HG03571 (cell line): Measurements from ENCODE around the gene ZCCHC14.
"Not testable (repeated sequence)": the region's sequence is repeated elsewhere in the genome, so short reads cannot be mapped to it uniquely, and the experiment has no call there.

ENCODE experiments used
- ATAC-seq: cut with Tn5 transposase; IDR thresholded peaks from one replicate; pipeline ENCODE4 v1.9.1; 2021; ENCODE audit not compliant: unreplicated experiment

ZCCHC14 gene

DNA sequence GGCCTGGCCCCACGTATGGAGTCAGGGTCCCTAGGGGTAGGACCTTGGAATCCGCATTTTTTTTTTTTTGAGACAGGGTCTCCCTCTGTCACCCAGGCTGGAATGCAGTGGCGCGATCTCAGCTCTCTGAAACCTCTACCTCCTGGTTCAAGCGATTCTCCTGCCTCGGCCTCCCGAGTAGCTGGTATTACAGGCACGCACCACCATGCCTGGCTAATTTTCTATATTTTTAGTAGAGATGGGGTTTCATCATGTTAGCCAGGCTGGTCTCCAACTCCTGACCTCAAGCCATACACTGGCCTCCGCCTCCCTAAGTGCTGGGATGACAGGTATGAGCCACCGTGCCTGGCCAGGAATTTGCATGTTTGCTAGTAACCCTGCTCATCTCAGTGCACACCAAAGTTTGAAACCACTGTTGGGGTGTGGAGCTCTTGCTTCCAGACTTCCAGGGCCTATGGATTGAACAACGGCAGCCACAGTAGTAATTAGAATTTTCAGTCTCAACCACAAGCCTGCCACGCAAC lies 5.0 kb upstream of the ZCCHC14 start:
- ATAC-seq, result not testable (repeated sequence)

DNA sequence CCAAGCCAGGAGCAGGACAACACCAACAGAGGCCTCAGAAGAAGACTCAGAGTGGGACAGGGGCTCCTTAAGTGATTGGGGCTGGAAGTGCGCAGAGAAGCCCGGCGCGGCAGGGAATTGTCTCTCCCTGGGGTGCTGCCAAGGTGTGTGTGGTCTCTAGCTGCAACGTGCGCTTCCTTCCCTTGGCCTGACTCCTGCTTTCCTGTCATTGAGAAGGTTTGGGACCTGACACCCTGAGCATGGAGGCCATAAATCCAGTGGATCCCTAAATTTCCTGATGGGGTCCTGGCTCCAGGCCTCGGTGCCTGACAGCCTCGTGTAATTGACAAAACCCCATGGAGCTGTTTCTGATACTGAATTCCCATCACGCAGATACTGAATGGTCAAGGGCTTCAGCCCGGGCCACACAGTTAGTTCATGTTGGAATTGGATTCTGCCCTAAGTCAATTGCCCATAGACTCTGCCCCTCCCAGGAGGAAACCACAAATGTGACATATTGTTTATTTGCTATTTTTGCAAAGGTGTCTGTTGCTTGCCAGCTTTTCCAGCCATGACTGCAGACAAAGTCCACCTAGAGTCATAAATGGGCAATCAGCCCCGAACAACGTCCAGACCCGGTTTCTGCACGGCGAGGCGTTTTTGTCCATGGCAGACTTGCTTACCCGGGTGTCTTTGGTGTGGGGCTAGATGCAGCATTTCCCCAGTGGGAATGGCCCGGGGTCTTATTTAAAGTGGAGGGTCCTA lies 4.4 kb upstream of the ZCCHC14 start:
- not testable (repeated sequence) for ATAC-seq

DNA sequence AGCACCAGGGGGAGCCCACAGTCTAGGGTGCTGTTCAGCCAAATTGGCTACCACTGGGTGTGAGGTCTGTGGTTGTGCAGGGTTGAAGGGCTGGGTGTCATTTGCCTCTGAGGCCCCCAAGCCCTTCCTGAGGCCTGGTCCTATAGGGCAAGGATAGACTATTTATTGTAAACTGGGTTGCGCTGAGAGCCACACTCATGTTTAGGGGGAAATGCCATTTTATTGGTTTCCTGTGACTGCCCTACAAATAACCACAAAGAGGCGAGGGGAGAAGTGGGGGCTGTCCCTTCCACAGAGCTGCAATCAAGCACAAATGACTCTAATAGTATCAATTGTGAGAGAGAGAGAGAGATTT lies 3.6 kb upstream of the ZCCHC14 start:
- ATAC-seq, result no peak

DNA sequence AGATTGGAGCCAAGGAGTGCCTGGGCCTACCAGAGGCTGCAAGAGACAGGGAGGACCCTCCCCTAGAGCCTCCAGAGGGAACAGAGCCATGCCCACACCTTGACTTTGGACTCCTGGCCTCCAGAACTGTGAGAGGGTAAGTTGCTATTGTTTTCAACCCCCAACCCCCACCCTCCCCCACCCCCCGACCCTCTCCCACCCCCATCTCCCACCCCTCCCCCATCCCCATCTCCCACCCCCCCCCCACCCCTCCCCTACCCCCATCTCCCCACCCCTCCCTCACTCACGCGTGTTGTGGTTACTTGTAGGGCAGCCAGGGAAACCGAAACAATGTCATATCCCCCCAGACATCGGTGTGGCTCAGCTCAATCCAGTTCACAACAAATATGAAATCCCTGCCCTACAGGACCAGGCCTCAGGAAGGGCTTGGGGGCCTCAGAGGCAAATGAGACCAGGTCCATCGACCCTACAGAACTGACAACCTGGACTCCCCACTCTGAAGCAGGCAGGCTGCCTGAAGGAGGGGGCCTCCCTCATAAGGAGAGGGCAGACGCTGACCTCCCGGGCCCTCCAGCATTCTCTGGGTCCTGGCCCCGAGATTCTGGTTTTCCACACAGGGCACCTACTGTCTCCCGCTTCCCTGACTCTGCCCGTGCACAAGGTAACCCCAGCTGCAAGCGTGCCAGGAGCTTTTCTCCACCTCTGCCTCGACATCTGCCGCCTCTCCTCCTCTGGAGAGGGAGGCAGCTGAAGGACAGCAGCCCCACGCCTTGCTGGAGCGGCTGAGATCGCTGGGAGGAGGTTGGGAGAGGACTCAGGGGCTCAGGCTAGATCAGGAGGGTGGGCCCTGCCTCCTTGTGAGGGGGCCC lies 3.0 kb upstream of the ZCCHC14 start:
- ATAC-seq, result no peak

DNA sequence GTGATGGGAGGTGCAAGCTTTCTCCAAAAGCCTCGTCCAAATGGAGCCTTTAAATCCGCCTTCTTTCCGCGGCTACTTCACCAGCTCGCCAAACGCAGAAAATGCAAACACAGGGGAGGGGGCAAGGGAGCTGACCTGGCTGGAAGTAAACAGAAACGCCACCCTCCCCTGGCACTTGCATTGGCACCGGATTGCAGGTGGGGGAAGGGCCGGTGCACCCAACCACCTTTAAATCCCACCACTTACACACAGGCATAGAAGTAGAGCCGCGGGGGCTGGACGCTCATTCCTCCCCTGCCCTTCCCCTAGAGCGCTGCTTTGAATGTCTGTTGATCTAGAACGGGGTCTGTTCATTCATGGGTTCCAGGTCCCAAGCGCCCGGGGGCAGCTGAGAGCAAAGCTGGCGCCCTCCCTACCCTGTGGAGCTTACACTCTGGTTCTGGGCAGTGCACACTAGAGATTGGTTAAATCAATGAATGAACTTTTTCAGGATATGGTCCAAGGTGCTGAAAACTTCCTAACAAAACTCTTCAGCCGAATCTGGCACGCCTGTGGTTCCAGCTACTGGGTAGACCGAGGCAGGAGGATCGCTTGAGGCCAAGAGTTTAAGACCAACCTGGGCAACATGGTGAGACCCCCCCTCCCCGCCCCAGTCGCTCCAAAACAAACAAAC lies 920 bp upstream of the ZCCHC14 start:
- no peak for ATAC-seq

DNA sequence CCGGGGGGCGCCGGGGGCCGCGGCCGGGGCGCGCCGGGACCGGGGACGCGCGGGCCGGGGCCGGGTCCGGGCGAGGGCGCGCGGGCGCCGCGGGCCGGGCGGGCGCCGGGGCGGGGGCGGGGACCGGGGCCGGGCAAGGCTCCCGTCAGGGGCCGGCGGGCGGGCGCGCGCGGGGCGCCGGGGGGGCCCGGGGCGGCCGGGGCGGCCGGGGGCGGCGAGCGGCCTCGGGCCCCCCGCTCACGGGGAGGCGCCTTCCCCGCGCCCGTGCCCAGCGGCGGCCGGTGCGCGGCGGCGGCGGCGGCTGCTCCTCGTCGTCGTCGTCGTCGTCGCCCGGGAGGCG lies 563 bp downstream of the ZCCHC14 start:
- ATAC-seq, result no peak

DNA sequence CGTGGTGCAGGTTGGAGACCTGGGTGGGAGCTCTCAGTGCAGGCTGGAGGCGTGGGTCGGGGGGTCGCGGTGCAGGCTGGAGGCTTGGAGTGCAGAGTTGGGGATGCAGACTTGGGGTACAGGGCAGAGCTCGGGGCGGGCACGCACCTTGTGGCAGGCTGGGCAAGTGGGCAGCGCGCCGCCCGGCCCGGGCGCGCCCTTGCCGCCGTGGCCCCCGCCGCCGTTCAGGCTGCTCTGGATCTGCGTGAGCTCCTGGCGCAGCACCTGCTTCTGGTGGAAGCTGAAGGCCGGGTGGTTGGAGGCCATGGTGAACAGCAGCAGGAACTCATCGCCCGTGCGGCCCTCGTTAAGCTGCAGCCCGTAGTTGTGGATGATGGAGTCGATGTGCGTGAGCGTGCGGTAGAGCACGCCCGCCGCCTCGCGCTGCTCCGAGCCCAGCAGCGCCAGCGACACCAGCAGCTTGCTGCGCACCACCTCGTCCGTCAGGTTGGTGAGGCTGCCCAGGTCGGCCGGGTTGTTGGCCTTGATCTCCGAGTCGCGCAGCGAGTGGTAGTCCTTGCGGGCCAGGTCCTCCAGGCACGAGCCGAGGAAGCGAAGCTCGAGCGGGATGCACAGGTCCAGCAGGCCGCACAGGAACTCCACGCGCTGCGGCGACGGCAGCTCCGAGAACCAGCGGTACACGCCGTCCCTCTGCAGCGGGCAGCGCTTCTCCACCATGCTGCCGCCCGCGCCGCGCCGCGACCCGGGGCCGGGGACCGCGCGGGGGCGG lies 1.1 kb downstream of the ZCCHC14 start:
- ATAC-seq, result no peak

DNA sequence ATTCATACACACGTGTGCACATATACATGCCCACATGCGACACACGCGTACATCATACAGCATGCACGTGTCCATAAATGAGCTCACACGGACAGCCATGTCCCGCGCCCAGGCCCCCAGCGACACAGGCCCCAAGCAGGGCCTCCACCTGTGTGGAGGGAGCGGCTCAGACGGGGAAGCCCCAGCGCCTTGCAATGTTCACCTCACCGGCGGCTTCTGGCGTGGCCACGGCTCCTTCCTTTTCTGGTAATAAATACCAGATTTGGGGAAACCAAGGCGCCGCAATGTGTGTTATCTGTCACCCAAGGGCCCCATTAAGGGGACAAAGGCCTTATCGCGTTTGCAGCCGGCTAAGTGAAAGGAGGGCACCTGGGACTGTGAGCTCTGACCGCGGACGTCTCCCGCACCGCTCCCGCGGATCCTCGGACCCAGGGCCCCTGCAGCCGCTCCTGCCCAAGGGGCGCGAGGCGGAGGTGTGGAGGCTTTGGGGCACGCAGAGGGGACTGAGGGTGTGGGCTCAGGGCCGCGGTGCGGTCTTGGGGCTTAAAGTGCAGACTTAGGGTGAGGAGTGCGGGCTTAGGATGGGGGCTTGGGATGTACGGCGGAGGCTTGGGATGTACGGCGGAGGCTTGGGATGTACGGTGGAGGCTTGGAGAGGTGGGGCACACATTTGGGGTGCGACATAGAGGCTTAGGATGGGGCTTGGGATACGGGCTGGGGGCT lies 1.9 kb downstream of the ZCCHC14 start:
- not testable (repeated sequence) for ATAC-seq

DNA sequence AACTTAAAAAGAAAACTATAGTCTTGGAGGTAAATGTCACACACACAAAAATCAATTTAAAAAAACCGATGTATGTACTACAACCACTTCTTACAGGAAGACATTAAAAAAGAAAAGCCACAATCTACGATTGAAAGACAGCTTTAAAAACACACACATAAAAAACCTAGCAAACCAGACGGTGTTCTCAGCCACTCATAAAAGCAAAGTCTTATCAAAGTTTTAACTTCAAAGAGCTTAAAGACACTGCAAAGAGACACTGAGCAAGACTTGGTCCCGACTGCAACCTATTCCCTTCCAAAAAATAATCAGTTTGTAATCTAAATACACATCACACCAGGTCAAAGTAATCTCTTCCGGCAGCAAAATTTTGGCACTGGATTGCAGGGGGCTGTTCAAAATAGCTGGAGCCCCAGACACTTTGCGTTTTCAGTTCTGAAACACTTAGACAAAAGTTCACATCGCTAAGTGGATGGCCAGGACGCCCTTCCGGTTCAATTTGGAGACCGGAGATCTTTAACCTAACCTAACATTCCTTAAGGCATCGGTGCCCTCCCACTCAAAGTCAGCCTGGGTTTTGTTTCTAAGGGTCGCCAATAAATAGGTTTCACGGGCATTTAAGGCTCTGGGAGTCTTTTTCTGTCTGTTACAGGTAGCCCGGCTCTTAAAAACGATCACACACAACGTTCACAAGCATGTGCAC lies 2.6 kb downstream of the ZCCHC14 start:
- ATAC-seq, result no peak

DNA sequence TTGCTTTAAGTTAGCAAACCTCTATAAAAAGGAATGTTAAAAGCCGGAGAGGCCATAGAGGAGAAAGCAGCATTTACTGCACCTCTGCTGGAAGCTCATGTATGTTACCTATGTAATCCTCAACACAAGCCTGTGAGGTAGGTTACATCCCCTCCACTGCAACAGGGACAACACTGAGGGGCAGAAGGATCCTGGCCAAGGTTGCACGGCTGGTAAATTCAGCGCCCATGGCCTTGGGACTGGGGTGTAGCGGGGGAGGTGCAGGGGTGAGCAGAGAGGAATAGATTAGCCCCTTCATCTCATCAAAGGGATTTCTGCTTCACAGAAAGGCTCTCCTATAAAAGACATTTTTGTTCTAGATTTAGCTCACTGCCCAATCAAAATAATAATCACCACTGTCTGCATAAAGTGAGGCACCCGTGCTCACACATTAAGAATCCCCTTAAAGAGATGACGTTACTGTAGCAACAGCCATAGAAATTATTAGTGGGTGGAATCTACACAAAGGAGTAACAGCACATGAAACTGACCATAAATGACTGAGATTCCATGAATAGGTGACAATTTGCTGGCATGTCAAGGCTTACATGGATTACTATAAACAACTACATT lies 3.3 kb downstream of the ZCCHC14 start:
- no peak for ATAC-seq

DNA sequence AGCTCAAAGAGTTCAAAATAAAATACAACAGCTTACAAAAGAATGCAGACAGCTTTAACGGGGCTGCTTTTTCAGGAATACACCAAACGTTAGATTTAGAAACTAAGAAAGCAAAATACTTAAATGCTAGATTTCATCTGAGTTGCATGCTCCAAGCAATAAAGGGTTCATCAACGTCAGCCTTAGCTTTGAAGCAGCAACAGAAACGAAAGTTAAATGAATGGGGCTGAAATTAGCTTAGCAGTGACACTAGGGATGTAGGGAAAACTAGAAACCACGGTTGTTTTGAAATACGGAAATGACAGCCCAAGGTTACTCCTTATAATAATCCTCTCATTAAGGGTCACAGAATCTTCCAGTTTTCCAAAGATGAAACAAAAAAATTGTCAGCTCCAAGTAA lies 3.9 kb downstream of the ZCCHC14 start:
- ATAC-seq, result not testable (repeated sequence)

DNA sequence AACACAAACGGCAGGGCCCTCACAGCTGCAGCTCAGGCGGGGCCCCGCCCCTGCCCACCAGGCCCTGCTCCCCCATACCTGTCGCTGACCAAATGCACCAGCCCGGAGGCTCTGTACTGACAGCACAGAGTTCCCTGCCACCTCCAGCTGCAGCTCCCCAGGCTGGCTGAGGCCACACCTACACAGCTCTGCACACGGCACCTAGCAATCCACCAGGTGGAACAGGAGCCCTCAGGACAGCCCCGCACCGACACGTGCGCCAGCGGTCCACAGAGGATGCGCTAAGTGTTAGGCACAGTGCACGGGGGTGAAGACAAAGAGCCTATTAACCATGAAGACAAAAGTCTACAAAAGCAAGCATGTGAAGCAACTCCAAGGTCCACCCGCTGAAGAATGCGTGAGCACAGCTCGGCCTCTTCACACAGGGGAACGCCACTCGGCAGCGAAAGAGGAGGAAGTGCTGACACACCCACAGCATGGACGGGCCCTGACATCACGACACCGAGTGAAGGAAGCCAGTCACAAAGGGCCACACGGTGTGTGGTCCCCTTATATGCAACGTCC lies 5.4 kb downstream of the ZCCHC14 start:
- ATAC-seq, result no peak

DNA sequence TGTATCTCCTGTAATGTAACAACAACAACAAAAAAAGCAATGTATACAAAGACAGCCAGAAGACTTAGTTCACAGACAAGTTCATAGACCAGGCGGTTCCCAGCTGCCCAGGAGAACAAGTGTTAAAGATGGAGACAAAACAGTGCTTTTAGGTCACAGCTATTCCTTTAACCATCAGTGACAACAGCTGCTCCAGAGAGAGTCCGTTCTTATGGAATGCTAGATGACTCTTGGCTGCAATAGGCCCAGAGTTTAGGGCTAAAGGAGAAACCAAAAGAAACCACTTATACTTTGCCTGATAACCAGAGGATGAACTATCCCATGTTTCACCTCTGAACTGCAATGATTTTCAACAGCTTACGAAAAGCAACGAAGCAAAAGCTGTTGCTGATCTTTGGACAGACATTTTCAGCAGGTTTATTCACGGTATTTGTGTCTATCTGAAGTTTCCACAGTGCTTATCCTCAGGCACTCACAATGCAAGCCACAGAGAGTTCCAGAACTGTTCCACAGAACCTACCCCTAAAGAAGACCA lies 6.0 kb downstream of the ZCCHC14 start:
- ATAC-seq, result no peak

DNA sequence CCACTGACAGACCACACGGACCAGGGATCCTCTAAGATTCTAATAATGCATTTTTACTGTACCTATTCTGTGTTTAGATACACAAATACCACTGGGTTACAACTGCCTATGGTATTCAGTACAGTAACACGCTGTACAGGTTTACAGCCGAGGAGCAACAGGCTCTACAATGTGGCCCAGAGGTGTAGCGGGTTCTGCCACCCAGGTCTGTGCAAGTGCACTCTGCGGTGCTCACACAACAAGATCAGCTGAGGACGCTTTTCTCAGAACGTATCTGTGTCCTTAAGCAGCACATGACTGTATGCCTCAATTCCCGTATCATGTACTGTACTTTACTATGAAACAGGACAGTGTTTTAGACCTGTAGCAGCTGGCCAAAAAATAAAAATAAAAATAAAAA lies 6.5 kb downstream of the ZCCHC14 start:
- no peak for ATAC-seq

DNA sequence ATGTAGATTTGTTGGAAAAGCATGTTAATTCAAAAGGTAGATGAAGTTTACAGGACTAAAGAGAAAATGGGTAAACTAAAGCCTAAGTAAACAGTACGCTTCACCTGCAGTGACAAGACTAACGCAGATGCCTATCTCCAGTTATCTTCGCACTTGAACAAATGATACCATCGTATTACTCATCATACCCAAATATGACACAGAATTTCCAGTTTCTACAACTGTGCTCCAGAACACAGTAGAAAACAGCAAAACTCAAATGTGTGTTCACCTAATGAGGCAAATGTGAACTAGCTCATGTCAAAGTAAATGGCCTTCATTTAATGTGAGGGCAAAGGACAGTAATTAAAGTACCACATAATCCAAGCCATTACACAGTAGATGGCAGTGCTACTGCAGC lies 7.0 kb downstream of the ZCCHC14 start:
- not testable (repeated sequence) for ATAC-seq

DNA sequence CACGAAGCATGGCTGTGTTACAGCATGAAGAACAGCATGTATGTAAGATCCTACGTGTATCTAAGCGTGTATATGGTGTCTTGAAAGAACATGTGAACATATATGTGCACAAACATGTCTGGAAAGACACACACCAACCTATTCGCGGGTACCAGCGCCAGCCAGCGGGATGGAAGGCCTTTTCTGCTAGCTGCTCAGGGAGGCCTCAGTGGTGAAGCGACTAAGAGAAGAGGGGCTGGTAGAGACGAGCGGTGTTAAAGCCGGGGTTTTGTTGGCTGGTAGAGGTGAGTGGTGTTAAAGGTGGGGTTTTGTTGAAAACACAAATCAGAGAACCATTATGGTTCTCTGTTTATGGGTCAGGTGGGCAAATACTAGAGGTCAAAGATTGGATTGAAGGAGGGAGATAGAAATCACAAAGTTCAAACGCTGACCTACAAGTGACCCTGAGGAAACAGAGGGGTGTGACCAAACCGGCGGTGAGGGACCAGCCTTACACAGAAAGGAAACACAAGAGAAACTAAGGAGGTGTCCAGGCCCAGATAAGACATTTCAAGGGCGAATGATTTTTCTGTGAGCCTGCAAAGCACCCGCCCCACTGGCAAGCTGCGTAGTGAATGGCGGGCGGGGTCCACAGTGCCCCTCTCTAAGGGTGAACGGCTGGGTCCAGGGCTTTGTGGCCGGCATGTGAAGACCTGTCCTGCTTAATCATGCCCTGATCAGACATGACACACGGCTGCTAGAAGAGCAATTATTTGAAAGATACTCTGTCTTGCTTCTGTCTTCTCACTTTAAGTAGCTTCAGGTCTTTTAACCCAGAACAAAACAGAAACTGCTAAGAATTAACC lies 8.1 kb downstream of the ZCCHC14 start:
- no peak for ATAC-seq

DNA sequence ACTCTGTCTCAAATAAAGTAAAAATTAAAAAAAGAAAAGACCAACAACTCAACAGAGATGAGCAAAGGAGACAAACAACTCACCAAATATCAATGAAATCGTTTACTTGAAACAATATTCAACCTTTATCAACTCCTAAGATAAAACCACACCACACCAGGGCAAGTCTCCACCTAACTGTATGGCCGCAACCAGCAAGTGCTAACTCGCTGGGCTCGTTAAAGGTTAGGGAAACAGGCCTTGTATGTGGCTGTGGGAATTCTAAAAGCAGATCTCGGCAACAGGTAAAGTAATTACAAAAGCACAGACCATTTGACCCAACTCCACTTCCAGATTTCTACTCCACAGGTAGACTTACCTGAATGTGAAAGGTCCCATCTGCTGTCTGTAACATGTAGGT lies 9.3 kb downstream of the ZCCHC14 start:
- ATAC-seq, result no peak

DNA sequence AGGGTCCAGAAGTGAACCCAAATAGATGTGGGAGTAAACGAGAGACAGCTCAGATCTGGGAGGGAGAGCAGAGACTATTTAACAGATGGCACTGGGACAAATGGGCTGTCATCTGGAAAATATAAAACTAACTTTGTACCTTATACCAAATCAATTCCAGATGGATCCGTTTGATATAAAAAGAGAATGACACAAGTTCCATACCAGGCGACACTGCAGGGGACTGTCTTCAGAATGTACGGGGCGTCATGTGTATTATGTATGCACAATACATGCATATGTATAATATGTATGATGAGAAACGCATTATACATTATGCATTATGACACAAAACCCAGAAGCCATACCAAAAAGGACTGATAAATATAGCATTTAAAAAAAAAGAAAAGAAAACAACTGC lies 10.2 kb downstream of the ZCCHC14 start:
- ATAC-seq, result not testable (repeated sequence)
